ENCODE results near the gene DGKI. TPM values are rescaled to one million over a fixed set of nuclear protein-coding genes. Genes with fewer than 3 reads are reported as not detected.

DGKI gene
- total and polyA plus RNA-seq, 4 experiments from 2014 or later: 0.11 TPM; not detected in 3

DNA sequence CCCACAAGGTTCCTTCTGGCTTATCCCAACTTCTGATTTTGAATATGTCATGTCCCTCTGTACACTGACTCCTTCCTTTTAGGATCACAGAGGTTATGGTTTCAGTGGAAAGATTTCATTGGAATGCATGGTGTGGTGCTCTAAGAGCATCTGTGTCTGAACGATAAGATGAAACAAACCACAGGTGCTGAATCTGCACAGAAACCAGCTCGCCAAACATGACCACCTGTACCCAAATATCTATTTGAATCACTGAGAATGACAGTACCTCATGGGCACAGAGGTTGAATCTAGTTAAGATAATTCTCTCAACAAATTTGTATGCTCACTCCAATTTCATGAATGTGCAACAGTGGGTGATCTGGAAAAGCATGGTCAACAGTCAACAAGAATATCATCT is 105.3 kb downstream of the DGKI start:
- Mint-ChIP-seq H3K27me3 (peaks cover 1 to 3% of the 10 kb centered on the region in 2 donors), H3K27ac (no peak overlapping the region), H3K36me3 (no peaks in the 10 kb centered on the region), H3K4me3 (no peak overlapping the region), H3K4me1 (no peaks in the 10 kb centered on the region), H3K9me3 (peaks cover 0 to 9% (median 2%) of the 10 kb centered on the region in 8 donors)
- H3K9me3 ChIP-seq (ENCODE audit: control insufficient read depth in 1 of 2, low read length in 2 of 2): no peaks in the 10 kb centered on the region
- CTCF ChIA-PET (ENCODE audit: partially characterized antibody): no interaction called here
- no peaks in the 10 kb centered on the region for H3K27me3 ChIP-seq (ENCODE audit: insufficient read depth, low read length)
- intact Hi-C loops (cut with micrococcal nuclease): no loop called here
- no peak overlapping the region for H3K4me3 ChIP-seq (ENCODE audit: low read length in 2 of 2)
- no peak for DNase-seq
- POLR2A ChIA-PET (ENCODE audit: partially characterized antibody): no interaction called here
- no peak overlapping the region for H3K27ac ChIP-seq (ENCODE audit: low read depth, low read length)
- H3K36me3 ChIP-seq (ENCODE audit: insufficient read depth, low read length): no peaks in the 10 kb centered on the region
- H3K4me1 ChIP-seq (ENCODE audit: insufficient read depth, low read length): no peaks in the 10 kb centered on the region

DNA sequence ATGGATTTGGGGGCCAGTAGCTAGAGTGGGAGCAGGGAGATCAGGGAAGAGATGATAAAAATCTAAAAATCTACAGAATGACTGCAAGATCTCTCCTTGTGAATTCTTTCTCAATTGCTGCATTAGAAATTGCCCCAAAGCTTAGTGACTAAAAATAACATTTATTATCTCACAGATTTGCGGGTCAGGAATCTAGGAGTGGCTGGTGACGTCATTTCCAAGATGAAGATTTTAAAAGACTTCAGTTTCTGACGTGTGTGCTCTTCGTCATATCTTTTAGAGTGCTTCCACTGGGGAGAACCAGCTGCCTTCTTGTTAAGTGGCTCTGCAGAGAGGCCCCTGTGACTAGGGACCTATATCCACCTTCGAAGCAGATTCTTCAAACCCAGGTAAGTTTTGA is 112.6 kb downstream of the DGKI start:
- ChIA-PET POLR2A (ENCODE audit: partially characterized antibody) (no interaction called here), CTCF (ENCODE audit: partially characterized antibody) (interaction anchor here (0.5 kb wide), 1 partner anchor 14 kb away, joined by 4 read pairs; no protein-coding TSS in a partner anchor)
- no peaks in the 10 kb centered on the region for H3K4me1 ChIP-seq (ENCODE audit: insufficient read depth, low read length)
- H3K27me3 Mint-ChIP-seq: peaks cover 0 to 4% of the 10 kb centered on the region in 2 donors
- H3K4me3 ChIP-seq (ENCODE audit: low read length in 2 of 2): no peak overlapping the region
- no peaks in the 10 kb centered on the region for H3K9me3 ChIP-seq (ENCODE audit: control insufficient read depth in 1 of 2, low read length in 2 of 2)
- peaks cover 0 to 3% (median 0%) of the 10 kb centered on the region in 8 donors for H3K9me3 Mint-ChIP-seq
- H3K4me1 Mint-ChIP-seq: no peaks in the 10 kb centered on the region
- no peak overlapping the region for H3K27ac ChIP-seq (ENCODE audit: low read depth, low read length)
- intact Hi-C loops (cut with micrococcal nuclease): no loop called here
- no peaks in the 10 kb centered on the region for H3K27me3 ChIP-seq (ENCODE audit: insufficient read depth, low read length)
- no peaks in the 10 kb centered on the region for H3K36me3 ChIP-seq (ENCODE audit: insufficient read depth, low read length)
- no peak for DNase-seq
- H3K36me3 Mint-ChIP-seq: no peaks in the 10 kb centered on the region
- H3K4me3 Mint-ChIP-seq: no peak overlapping the region
- no peak overlapping the region for H3K27ac Mint-ChIP-seq

DNA sequence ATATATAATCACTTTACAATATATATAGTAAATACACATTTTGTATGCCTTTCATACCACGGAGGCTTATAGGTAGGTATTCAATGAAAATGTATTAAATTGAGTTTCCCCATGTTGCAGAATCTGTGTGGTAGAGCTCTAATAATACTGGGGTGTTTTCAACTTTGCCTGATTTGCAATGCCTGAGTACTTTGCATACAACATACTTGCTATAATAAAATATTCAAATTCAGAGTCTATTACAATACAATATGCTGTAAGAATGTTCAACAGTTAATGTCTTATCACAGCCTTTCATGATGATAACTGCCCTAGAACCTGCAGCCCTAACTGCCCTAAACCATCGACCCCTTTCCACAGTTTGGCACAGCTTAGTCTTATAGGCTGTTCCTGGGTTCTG is 114.6 kb downstream of the DGKI start:
- no peak for DNase-seq
- Mint-ChIP-seq H3K4me1 (no peaks in the 10 kb centered on the region), H3K27me3 (peaks cover 0 to 4% of the 10 kb centered on the region in 2 donors), H3K9me3 (peaks cover 0 to 3% (median under 1%) of the 10 kb centered on the region in 8 donors), H3K4me3 (no peak overlapping the region), H3K27ac (no peak overlapping the region), H3K36me3 (no peaks in the 10 kb centered on the region)
- Histone ChIP-seq H3K27me3 (ENCODE audit: insufficient read depth, low read length) (no peaks in the 10 kb centered on the region), H3K36me3 (ENCODE audit: insufficient read depth, low read length) (no peaks in the 10 kb centered on the region), H3K4me3 (ENCODE audit: low read length in 2 of 2) (no peak overlapping the region), H3K27ac (ENCODE audit: low read depth, low read length) (no peak overlapping the region), H3K9me3 (ENCODE audit: control insufficient read depth in 1 of 2, low read length in 2 of 2) (no peaks in the 10 kb centered on the region), H3K4me1 (ENCODE audit: insufficient read depth, low read length) (no peaks in the 10 kb centered on the region)
- intact Hi-C loops (cut with micrococcal nuclease): no loop called here
- CTCF ChIA-PET (ENCODE audit: partially characterized antibody): no interaction called here
- POLR2A ChIA-PET (ENCODE audit: partially characterized antibody): no interaction called here

DNA sequence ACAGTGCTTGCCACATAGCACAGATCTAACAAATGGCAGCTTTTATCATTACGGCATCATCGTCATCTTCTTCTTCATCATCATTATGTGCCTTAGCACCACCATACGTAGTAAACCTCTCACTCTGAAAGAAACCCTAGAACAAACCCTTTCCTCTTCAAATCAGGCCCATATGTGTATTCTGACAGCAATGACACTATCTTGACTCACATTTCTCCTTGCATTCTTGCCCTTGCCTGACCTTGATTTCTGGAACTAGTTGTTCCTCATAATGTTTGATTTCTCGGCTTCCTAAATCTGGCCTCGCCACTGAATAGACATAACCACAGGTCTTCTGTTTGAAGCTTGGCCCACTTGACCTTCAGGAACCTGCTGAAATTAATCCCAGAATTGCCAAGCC is 115.3 kb downstream of the DGKI start:
- no peak overlapping the region for H3K4me3 ChIP-seq (ENCODE audit: low read length in 2 of 2)
- H3K27ac ChIP-seq (ENCODE audit: low read depth, low read length): no peak overlapping the region
- H3K9me3 ChIP-seq (ENCODE audit: control insufficient read depth in 1 of 2, low read length in 2 of 2): no peaks in the 10 kb centered on the region
- Mint-ChIP-seq H3K27me3 (peaks cover 0 to 4% of the 10 kb centered on the region in 2 donors), H3K4me1 (no peaks in the 10 kb centered on the region), H3K9me3 (peaks cover 0 to 3% (median under 1%) of the 10 kb centered on the region in 8 donors), H3K4me3 (no peak overlapping the region), H3K27ac (no peak overlapping the region), H3K36me3 (no peaks in the 10 kb centered on the region)
- ChIA-PET CTCF (ENCODE audit: partially characterized antibody) (no interaction called here), POLR2A (ENCODE audit: partially characterized antibody) (no interaction called here)
- DNase-seq: no peak
- no peaks in the 10 kb centered on the region for H3K27me3 ChIP-seq (ENCODE audit: insufficient read depth, low read length)
- intact Hi-C loops (cut with micrococcal nuclease): no loop called here
- no peaks in the 10 kb centered on the region for H3K4me1 ChIP-seq (ENCODE audit: insufficient read depth, low read length)
- no peaks in the 10 kb centered on the region for H3K36me3 ChIP-seq (ENCODE audit: insufficient read depth, low read length)

DNA sequence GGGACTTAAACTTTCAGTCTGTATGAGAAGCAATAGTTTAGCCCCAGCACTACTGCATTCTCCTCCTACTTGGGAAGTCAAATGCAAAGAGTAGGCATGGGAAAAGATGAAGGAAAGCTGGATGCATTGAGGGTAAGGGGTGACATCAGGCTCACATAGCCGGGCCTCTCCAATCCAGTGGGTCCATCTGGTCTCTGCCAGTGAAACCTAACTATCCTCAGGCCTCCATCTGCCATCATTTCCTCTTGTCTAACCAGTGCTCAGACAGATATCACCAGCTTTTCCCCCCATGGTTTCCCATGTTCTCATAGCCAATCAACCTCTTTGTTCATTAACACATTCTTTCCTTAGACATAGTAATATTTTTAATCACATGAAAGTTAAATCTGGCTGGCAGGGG is 118.3 kb downstream of the DGKI start:
- H3K27ac ChIP-seq (ENCODE audit: low read depth, low read length): no peak overlapping the region
- no peaks in the 10 kb centered on the region for H3K4me1 ChIP-seq (ENCODE audit: insufficient read depth, low read length)
- no peaks in the 10 kb centered on the region for H3K36me3 ChIP-seq (ENCODE audit: insufficient read depth, low read length)
- H3K9me3 ChIP-seq (ENCODE audit: control insufficient read depth in 1 of 2, low read length in 2 of 2): no peaks in the 10 kb centered on the region
- Mint-ChIP-seq H3K27ac (no peak overlapping the region), H3K36me3 (no peaks in the 10 kb centered on the region), H3K27me3 (peaks cover under 1 to 7% of the 10 kb centered on the region in 2 donors), H3K4me1 (no peaks in the 10 kb centered on the region), H3K9me3 (peaks cover 0 to 3% (median 0%) of the 10 kb centered on the region in 8 donors), H3K4me3 (no peak overlapping the region)
- POLR2A ChIA-PET (ENCODE audit: partially characterized antibody): no interaction called here
- no peak for DNase-seq
- H3K4me3 ChIP-seq (ENCODE audit: low read length in 2 of 2): no peak overlapping the region
- CTCF ChIA-PET (ENCODE audit: partially characterized antibody): no interaction called here
- no peaks in the 10 kb centered on the region for H3K27me3 ChIP-seq (ENCODE audit: insufficient read depth, low read length)
- intact Hi-C loops (cut with micrococcal nuclease): no loop called here

DNA sequence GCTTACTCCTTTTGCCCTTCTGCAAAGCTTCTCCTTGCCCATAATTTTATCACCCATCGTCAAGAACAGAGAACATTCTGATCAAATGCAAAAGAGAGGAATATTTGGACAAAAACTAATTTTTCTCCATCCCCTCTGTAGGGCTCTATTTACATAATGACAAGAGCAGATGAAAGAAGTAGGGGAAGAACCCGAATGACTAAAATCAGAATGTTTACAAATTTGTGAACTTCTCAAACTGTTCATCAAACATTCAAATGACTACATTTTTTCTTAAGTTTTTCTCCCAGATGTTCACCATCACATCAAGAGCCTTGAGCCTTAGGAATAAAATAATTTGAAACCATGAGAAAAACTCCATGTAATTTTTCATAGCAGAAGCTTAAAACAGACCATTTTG is 119.4 kb downstream of the DGKI start:
- no peaks in the 10 kb centered on the region for H3K36me3 Mint-ChIP-seq
- H3K27ac Mint-ChIP-seq: no peak overlapping the region

DNA sequence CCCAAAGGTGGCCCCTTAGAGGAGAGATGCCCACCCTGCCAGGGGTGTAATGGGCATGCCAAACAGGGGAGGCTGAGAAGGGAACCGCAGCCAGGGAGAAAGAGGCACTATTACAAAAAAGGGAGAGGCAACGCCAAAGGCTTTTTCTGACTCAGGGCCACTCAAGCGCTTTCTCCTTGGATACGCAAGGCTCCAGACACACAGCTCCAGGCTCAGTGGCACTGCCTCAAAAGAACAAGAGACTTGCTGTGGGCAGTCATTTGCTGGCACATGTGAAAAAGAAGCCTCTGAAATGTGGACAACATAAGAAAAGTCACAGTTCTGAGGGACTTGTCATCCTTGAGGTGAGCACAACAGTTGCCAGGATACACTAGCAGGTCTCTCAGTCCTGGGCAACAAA is 128.4 kb downstream of the DGKI start:
- H3K4me1 ChIP-seq (ENCODE audit: insufficient read depth, low read length): no peaks in the 10 kb centered on the region
- Mint-ChIP-seq H3K4me1 (no peaks in the 10 kb centered on the region), H3K9me3 (peaks cover 0 to 3% (median 0%) of the 10 kb centered on the region in 8 donors), H3K36me3 (no peaks in the 10 kb centered on the region), H3K27me3 (peaks cover 0 to 1% of the 10 kb centered on the region in 2 donors), H3K27ac (no peak overlapping the region), H3K4me3 (no peak overlapping the region)
- no peak overlapping the region for H3K27ac ChIP-seq (ENCODE audit: low read depth, low read length)
- no peaks in the 10 kb centered on the region for H3K36me3 ChIP-seq (ENCODE audit: insufficient read depth, low read length)
- CTCF ChIA-PET (ENCODE audit: partially characterized antibody): no interaction called here
- intact Hi-C loops (cut with micrococcal nuclease): no loop called here
- DNase-seq: no peak
- no peaks in the 10 kb centered on the region for H3K27me3 ChIP-seq (ENCODE audit: insufficient read depth, low read length)
- no peaks in the 10 kb centered on the region for H3K9me3 ChIP-seq (ENCODE audit: control insufficient read depth in 1 of 2, low read length in 2 of 2)
- POLR2A ChIA-PET (ENCODE audit: partially characterized antibody): no interaction called here
- no peak overlapping the region for H3K4me3 ChIP-seq (ENCODE audit: low read length in 2 of 2)

More for the DNA sequence above, 119.4 kb downstream of the DGKI start:
- Mint-ChIP-seq H3K27me3 (peaks cover 2 to 3% of the 10 kb centered on the region in 2 donors), H3K4me1 (no peaks in the 10 kb centered on the region), H3K9me3 (peaks cover 0 to 3% (median 0%) of the 10 kb centered on the region in 8 donors), H3K4me3 (no peak overlapping the region)
- H3K4me1 ChIP-seq (ENCODE audit: insufficient read depth, low read length): no peaks in the 10 kb centered on the region
- no peak overlapping the region for H3K27ac ChIP-seq (ENCODE audit: low read depth, low read length)
- no peaks in the 10 kb centered on the region for H3K27me3 ChIP-seq (ENCODE audit: insufficient read depth, low read length)
- intact Hi-C loops (cut with micrococcal nuclease): no loop called here
- ChIA-PET CTCF (ENCODE audit: partially characterized antibody) (no interaction called here), POLR2A (ENCODE audit: partially characterized antibody) (no interaction called here)
- H3K36me3 ChIP-seq (ENCODE audit: insufficient read depth, low read length): no peaks in the 10 kb centered on the region
- no peak overlapping the region for H3K4me3 ChIP-seq (ENCODE audit: low read length in 2 of 2)
- DNase-seq: no peak
- no peaks in the 10 kb centered on the region for H3K9me3 ChIP-seq (ENCODE audit: control insufficient read depth in 1 of 2, low read length in 2 of 2)

DNA sequence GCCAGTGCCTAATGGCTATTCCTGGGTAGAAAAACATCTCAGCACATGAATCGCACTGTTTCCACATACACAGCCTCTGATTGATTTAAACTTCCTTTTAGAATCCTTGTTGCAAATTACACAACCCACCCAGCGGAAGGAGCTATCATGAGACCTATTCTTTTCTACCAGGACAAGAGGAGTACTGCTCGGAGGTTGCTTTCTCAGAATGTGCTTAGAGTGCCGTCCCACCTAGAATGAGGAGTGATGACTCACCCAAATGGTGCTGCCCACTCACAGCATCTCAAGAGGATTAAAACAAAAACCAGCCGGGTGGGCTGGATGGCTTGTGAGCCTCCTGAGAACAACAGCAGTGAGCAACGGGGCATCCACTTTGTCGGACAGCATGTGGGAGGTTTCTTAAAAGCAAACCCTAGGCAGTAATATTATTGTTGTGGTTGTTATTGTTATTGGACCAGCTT is 128.9 kb downstream of the DGKI start:
- no peak overlapping the region for H3K27ac ChIP-seq (ENCODE audit: low read depth, low read length)
- H3K4me3 ChIP-seq (ENCODE audit: low read length in 2 of 2): no peak overlapping the region
- H3K9me3 ChIP-seq (ENCODE audit: control insufficient read depth in 1 of 2, low read length in 2 of 2): no peaks in the 10 kb centered on the region
- Mint-ChIP-seq H3K9me3 (peaks cover 0 to 3% (median 0%) of the 10 kb centered on the region in 8 donors), H3K27me3 (no peaks in the 10 kb centered on the region), H3K36me3 (no peaks in the 10 kb centered on the region), H3K4me3 (no peak overlapping the region), H3K27ac (no peak overlapping the region), H3K4me1 (no peaks in the 10 kb centered on the region)
- no peaks in the 10 kb centered on the region for H3K36me3 ChIP-seq (ENCODE audit: insufficient read depth, low read length)
- no peak for DNase-seq
- H3K27me3 ChIP-seq (ENCODE audit: insufficient read depth, low read length): no peaks in the 10 kb centered on the region
- CTCF ChIA-PET (ENCODE audit: partially characterized antibody): no interaction called here
- intact Hi-C loops (cut with micrococcal nuclease): no loop called here
- no peaks in the 10 kb centered on the region for H3K4me1 ChIP-seq (ENCODE audit: insufficient read depth, low read length)
- POLR2A ChIA-PET (ENCODE audit: partially characterized antibody): no interaction called here

All from CD4-positive, alpha-beta memory T cell (primary cell).